CD4-positive, alpha-beta T cell treated with Interleukin-17A for 1 hour (primary cell): ENCODE data around the gene TMEM98.
"Not testable (repeated sequence)": the region's sequence is repeated elsewhere in the genome, so short reads cannot be mapped to it uniquely, and the experiment has no call there.

Source experiments
- DNase-seq: peaks from one replicate; pipeline ENCODE4 v3.0.0-alpha.2; 2020

TMEM98 gene

GRCh38 chr17:32916134-32916533, 11.8 kb upstream of the TMEM98 start:
- DNase-seq: no peak

- DNase-seq: no peak
Observed at GRCh38 chr17:32917081-32917480, 10.9 kb upstream of the TMEM98 start.

GRCh38 chr17:32917842-32918241, 10.1 kb upstream of the TMEM98 start:
- DNase-seq: no peak

GRCh38 chr17:32919876-32920275, 8.1 kb upstream of the TMEM98 start:
- DNase-seq: not testable (repeated sequence)

- no peak for DNase-seq
Observed at GRCh38 chr17:32920293-32920692, 7.7 kb upstream of the TMEM98 start.

- no peak for DNase-seq
Observed at GRCh38 chr17:32921017-32921416, 6.9 kb upstream of the TMEM98 start.

GRCh38 chr17:32923905-32924304, 4.0 kb upstream of the TMEM98 start:
- DNase-seq: not testable (repeated sequence)

- DNase-seq: no peak
Observed at GRCh38 chr17:32926183-32926582, 1.8 kb upstream of the TMEM98 start.

- DNase-seq: not testable (repeated sequence)
Observed at GRCh38 chr17:32926789-32927188, 1.2 kb upstream of the TMEM98 start.

- DNase-seq: no peak
Observed at GRCh38 chr17:32927201-32927723, 691 bp upstream of the TMEM98 start.

- DNase-seq: no peak
Observed at GRCh38 chr17:32928586-32929535, 908 bp downstream of the TMEM98 start.

GRCh38 chr17:32929588-32929987, 1.6 kb downstream of the TMEM98 start:
- no peak for DNase-seq

- DNase-seq: no peak
Observed at GRCh38 chr17:32930512-32930911, 2.6 kb downstream of the TMEM98 start.

GRCh38 chr17:32931686-32932085, 3.7 kb downstream of the TMEM98 start:
- DNase-seq: no peak

- DNase-seq: no peak
Observed at GRCh38 chr17:32933881-32934280, 5.9 kb downstream of the TMEM98 start.

- DNase-seq: no peak
Observed at GRCh38 chr17:32935726-32936125, 7.8 kb downstream of the TMEM98 start.

- no peak for DNase-seq
Observed at GRCh38 chr17:32936186-32936893, 8.4 kb downstream of the TMEM98 start.

- peak; percentile 53 for DNase-seq
Observed at GRCh38 chr17:32936894-32937500, 9.0 kb downstream of the TMEM98 start.

- no peak for DNase-seq
Observed at GRCh38 chr17:32940706-32941390, 12.9 kb downstream of the TMEM98 start.

GRCh38 chr17:32941419-32942032, 13.6 kb downstream of the TMEM98 start:
- no peak for DNase-seq

GRCh38 chr17:32943206-32943605, 15.3 kb downstream of the TMEM98 start:
- DNase-seq: no peak

GRCh38 chr17:32943647-32944191, 15.8 kb downstream of the TMEM98 start:
- no peak for DNase-seq
